BLaER1 (cell line): ENCODE data around the gene FANCG.

Source experiments
- H3K27ac ChIP-seq: shearing (Covaris generic); formaldehyde crosslinking; 2 replicates; pipeline ENCODE4 v1.8.1; 2022
- H3K27me3 ChIP-seq: shearing (Covaris generic); formaldehyde crosslinking; 2 replicates; pipeline ENCODE4 v1.8.1; 2022
- H3K36me3 ChIP-seq: shearing (Covaris generic); formaldehyde crosslinking; 2 replicates; pipeline ENCODE4 v1.8.1; 2022
- H3K4me1 ChIP-seq: shearing (Covaris generic); formaldehyde crosslinking; 2 replicates; pipeline ENCODE4 v1.8.1; 2022
- H3K4me2 ChIP-seq: shearing (Covaris generic); formaldehyde crosslinking; 2 replicates; pipeline ENCODE4 v1.8.1; 2022
- H3K4me3 ChIP-seq: shearing (Covaris generic); formaldehyde crosslinking; 2 replicates; pipeline ENCODE4 v1.8.1; 2022
- H3K9ac ChIP-seq: shearing (Covaris generic); formaldehyde crosslinking; 2 replicates; pipeline ENCODE4 v1.8.1; 2022
- H3K9me3 ChIP-seq: shearing (Covaris generic); formaldehyde crosslinking; 2 replicates; pipeline ENCODE4 v1.8.1; 2022
- H4K20me1 ChIP-seq: shearing (Covaris generic); formaldehyde crosslinking; 2 replicates; pipeline ENCODE4 v1.8.1; 2022
- Cebpa-rat ChIP-seq: shearing (Covaris generic); IDR thresholded peaks from 2 replicates; pipeline ENCODE4 v1.8.1; 2022

Gene FANCG

GRCh38 chr9:35103660-35104191 is 24.0 kb upstream of the FANCG start:
- peaks cover 76% of the 10 kb centered on the region for H3K36me3 ChIP-seq
- no peaks in the 10 kb centered on the region for H3K27me3 ChIP-seq
- peaks cover 34% of the 10 kb centered on the region for H3K4me1 ChIP-seq
- 0 out of 2 replicates have a peak, but pooled peaks cover 9% of the 10 kb centered on the region for H4K20me1 ChIP-seq
- 0 out of 2 replicates have a peak overlapping the region, but pooled peaks have one; percentile 38 for H3K27ac ChIP-seq
- H3K4me3 ChIP-seq = peak overlapping the region; percentile 90
- H3K9me3 ChIP-seq = no peaks in the 10 kb centered on the region
- peak overlapping the region; percentile 63; the same call in 1 of the 2 replicates for H3K9ac ChIP-seq
- peak overlapping the region; percentile 100 for H3K4me2 ChIP-seq
- no peak for TF ChIP-seq Cebpa-rat

DNA sequence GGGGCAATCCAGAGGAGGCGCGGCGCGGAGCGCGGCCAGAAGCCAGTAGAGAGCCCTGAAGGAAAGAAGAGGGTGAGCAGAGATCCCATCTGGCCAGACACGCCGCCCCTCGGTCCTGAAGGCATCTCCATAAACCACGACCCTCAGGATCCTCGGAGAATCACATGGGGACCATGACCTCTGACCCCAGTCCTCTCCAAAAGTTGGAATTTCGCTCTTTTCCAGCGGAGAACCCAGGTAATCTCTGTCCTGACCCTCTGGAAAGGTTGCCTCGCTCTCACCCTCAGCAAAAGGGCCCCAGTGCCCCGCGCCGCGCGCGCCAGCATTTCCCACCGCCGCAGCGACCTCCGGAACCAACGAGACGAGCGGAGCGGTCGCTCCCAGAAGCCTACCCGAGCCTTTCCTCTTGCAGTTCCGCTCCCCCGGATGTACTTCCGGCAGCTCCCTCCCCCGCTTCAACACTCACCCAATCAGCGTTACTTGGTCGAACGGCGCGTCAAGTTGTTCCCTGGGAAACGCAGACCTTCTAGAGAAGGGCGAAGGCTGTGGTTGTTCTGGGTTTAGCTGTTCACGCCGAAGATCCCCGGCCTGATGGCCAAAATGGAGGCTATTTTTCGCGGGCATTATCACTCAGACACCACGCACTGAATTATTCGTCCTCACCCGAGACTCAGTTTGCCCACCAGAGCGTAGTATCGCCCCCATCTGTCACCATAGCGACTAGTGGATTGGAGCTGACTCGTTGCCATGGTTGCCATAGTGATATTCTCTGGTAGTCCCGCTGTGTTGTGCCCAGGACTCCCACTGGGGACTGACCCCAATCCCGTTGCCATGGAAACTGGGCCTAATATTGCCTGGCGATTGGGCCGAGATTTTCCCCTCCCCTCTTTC is 23.3 kb upstream of the FANCG start, which contains the start of gene STOML2:
STOML2 (minus strand) TSS at position 363 of the 891 bp plus-strand sequence; CDS start at position 326, 37 bp downstream.
- Histone ChIP-seq H3K27me3 (no peaks in the 10 kb centered on the region), H3K4me1 (peaks cover 34% of the 10 kb centered on the region), H3K9ac (peak within 1 kb of the TSS; percentile 96), H3K36me3 (peaks cover 68% of the 10 kb centered on the region), H4K20me1 (0 out of 2 replicates have a peak, but pooled peaks cover 2% of the 10 kb centered on the region), H3K4me2 (peak within 1 kb of the TSS; percentile 100), H3K4me3 (peak within 1 kb of the TSS; percentile 90), H3K27ac (peak within 1 kb of the TSS; percentile 90), H3K9me3 (no peaks in the 10 kb centered on the region)
- no peak for TF ChIP-seq Cebpa-rat

DNA sequence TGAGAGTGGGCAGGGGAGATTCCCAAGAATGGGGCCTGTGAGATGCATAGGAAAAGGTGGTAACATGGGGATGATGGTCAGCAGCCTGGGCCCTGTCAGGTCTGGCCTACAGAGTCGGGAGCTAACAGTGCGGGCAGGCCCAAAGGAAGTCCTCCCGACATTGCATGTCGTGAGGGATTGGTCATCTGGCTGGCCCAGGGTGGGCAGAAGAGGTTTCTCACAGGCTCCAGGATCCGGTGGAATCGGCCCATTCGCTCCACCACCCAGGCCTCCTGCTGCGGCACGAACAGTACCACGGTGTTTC is 22.7 kb upstream of the FANCG start:
- H3K4me1 ChIP-seq = peaks cover 34% of the 10 kb centered on the region
- H3K9me3 ChIP-seq = no peaks in the 10 kb centered on the region
- TF ChIP-seq Cebpa-rat = no peak
- peak overlapping the region; percentile 90 for H3K27ac ChIP-seq
- H3K4me3 ChIP-seq = peak overlapping the region; percentile 90
- peak overlapping the region; percentile 100 for H3K4me2 ChIP-seq
- peak overlapping the region; percentile 96 for H3K9ac ChIP-seq
- peaks cover 63% of the 10 kb centered on the region for H3K36me3 ChIP-seq
- no peaks in the 10 kb centered on the region for H3K27me3 ChIP-seq
- no peaks in the 10 kb centered on the region for H4K20me1 ChIP-seq

GRCh38 chr9:35097573-35097972 is 17.8 kb upstream of the FANCG start:
- Histone ChIP-seq H3K27ac (no peak overlapping the region), H3K27me3 (no peaks in the 10 kb centered on the region), H3K4me3 (no peak overlapping the region), H3K4me2 (no peak overlapping the region), H3K9ac (no peak overlapping the region), H3K36me3 (peaks cover 53% of the 10 kb centered on the region), H3K9me3 (no peaks in the 10 kb centered on the region), H3K4me1 (peaks cover 41% of the 10 kb centered on the region), H4K20me1 (no peaks in the 10 kb centered on the region)
- TF ChIP-seq Cebpa-rat = no peak

GRCh38 chr9:35096035-35096849 is 16.5 kb upstream of the FANCG start, which contains the start of gene PIGO:
TSS of gene PIGO (minus strand) at chr9:35096591. CDS start at chr9:35095565, 1,026 bp downstream.
- H3K4me2 ChIP-seq = peak within 1 kb of the TSS; percentile 84
- H4K20me1 ChIP-seq = no peaks in the 10 kb centered on the region
- H3K9ac ChIP-seq = peak within 1 kb of the TSS; percentile 97
- TF ChIP-seq Cebpa-rat = no peak
- H3K27ac ChIP-seq = peak within 1 kb of the TSS; percentile 97
- H3K4me3 ChIP-seq = peak within 1 kb of the TSS; percentile 85
- no peaks in the 10 kb centered on the region for H3K9me3 ChIP-seq
- H3K27me3 ChIP-seq = no peaks in the 10 kb centered on the region
- H3K4me1 ChIP-seq = peaks cover 28% of the 10 kb centered on the region
- peaks cover 59% of the 10 kb centered on the region for H3K36me3 ChIP-seq

GRCh38 chr9:35091536-35091935 is 11.8 kb upstream of the FANCG start:
- Histone ChIP-seq H3K4me2 (no peak overlapping the region), H4K20me1 (no peaks in the 10 kb centered on the region), H3K36me3 (peaks cover 85% of the 10 kb centered on the region), H3K9ac (no peak overlapping the region), H3K27ac (no peak overlapping the region), H3K4me1 (peaks cover 16% of the 10 kb centered on the region), H3K4me3 (no peak overlapping the region), H3K27me3 (no peaks in the 10 kb centered on the region), H3K9me3 (no peaks in the 10 kb centered on the region)
- TF ChIP-seq Cebpa-rat = no peak

DNA sequence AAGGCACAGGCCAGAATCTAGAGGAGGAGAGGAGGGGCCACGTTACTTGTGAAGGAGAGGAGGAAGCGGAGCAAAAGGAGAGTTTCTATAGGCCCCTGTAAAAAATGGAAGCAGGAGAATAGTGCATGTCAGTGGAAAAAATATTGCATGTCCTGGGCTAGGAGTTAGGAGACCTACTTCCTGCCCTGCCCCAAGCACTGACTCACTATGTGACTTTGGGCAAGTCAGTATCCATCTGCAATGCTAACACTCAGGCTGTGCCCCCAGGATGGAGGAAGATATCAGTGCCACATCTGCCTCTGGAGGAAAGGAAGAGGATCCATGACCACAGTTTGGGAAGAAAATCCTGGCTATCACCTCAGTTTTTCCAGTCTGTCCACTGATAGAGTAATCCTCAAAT is 9.7 kb upstream of the FANCG start:
- Histone ChIP-seq H3K27me3 (no peaks in the 10 kb centered on the region), H3K9ac (no peak overlapping the region), H3K4me2 (no peak overlapping the region), H3K27ac (no peak overlapping the region), H3K4me3 (no peak overlapping the region), H3K36me3 (peaks cover 89% of the 10 kb centered on the region), H3K9me3 (no peaks in the 10 kb centered on the region), H3K4me1 (peaks cover 2% of the 10 kb centered on the region; the same call in 1 of the 2 replicates), H4K20me1 (no peaks in the 10 kb centered on the region)
- TF ChIP-seq Cebpa-rat = no peak

- TF ChIP-seq Cebpa-rat = no peak
- H3K27me3 ChIP-seq = no peaks in the 10 kb centered on the region
- H3K9ac ChIP-seq = no peak overlapping the region
- no peaks in the 10 kb centered on the region for H3K9me3 ChIP-seq
- H3K4me2 ChIP-seq = no peak overlapping the region
- no peaks in the 10 kb centered on the region for H4K20me1 ChIP-seq
- no peak overlapping the region for H3K27ac ChIP-seq
- H3K4me3 ChIP-seq = no peak overlapping the region
- H3K4me1 ChIP-seq = peaks cover 7% of the 10 kb centered on the region; the same call in 1 of the 2 replicates
- peaks cover 45% of the 10 kb centered on the region for H3K36me3 ChIP-seq
Observed at GRCh38 chr9:35085078-35085477, 5.3 kb upstream of the FANCG start.

- 0 out of 2 replicates have a peak, but pooled peaks cover 11% of the 10 kb centered on the region for H4K20me1 ChIP-seq
- H3K27me3 ChIP-seq = no peaks in the 10 kb centered on the region
- TF ChIP-seq Cebpa-rat = no peak
- H3K9ac ChIP-seq = peak overlapping the region; percentile 85
- H3K27ac ChIP-seq = peak overlapping the region; percentile 86
- peaks cover 37% of the 10 kb centered on the region for H3K36me3 ChIP-seq
- H3K9me3 ChIP-seq = no peaks in the 10 kb centered on the region
- peak overlapping the region; percentile 94 for H3K4me2 ChIP-seq
- peak overlapping the region; percentile 82 for H3K4me3 ChIP-seq
- H3K4me1 ChIP-seq = peaks cover 26% of the 10 kb centered on the region
Observed at GRCh38 chr9:35079041-35079425, 709 bp downstream of the FANCG start.
